GM12878 (cell line): Measurements from ENCODE around the gene MAPRE3.

Source experiments
- CTCF ChIP-seq, 3 experiments: IDR thresholded peaks in 2 of 3; conservative IDR thresholded peaks in 1 of 3; 2 replicates each; pipeline ENCODE4 v1.5.1; 2011; ENCODE audit warnings: low read depth in 3 of 3, low read length in 3 of 3, mild to moderate bottlenecking in 3 of 3, control low read depth in 2 of 3, moderate library complexity in 2 of 3, inconsistent platforms in 1 of 3, mixed read lengths in 1 of 3; ENCODE audit not compliant: control insufficient read depth in 2 of 3, insufficient read depth in 1 of 3; ENCODE audit errors: extremely low read depth in 1 of 3
- EGR1 ChIP-seq, 2 experiments: IDR thresholded peaks; 1 replicate in 1 of 2; 2 replicates in 1 of 2; pipeline ENCODE4 v1.6.1; 2011 to 2012; ENCODE audit warnings: low read depth in 2 of 2, low read length in 2 of 2, borderline replicate concordance in 1 of 2, mild to moderate bottlenecking in 1 of 2, moderate library complexity in 1 of 2
- EP300 ChIP-seq, 2 experiments: fragments of 150-350 bp in 1 of 2; IDR thresholded peaks; 2 replicates each; pipeline ENCODE4 v1.6.1; 2011 to 2012; ENCODE audit warnings: low read depth in 2 of 2, low read length in 2 of 2, borderline replicate concordance in 1 of 2, improper control_type of control experiment in 1 of 2, inconsistent platforms in 1 of 2; ENCODE audit not compliant: control insufficient read depth in 1 of 2
- FOS ChIP-seq: IDR thresholded peaks from 3 replicates; pipeline ENCODE4 v1.6.1; 2011; ENCODE audit warnings: borderline replicate concordance; ENCODE audit not compliant: insufficient read length; ENCODE audit errors: extremely low read depth
- NR2C2 ChIP-seq: IDR thresholded peaks from 2 replicates; pipeline ENCODE4 v1.6.1; 2011; ENCODE audit warnings: borderline replicate concordance, low read depth; ENCODE audit not compliant: control insufficient read depth, insufficient read length
- POLR2A ChIP-seq: IDR thresholded peaks from 2 replicates; pipeline ENCODE4 v1.6.1; 2011; ENCODE audit warnings: low read depth, mild to moderate bottlenecking, low read length
- POLR2AphosphoS5 ChIP-seq: IDR thresholded peaks from 2 replicates; pipeline ENCODE4 v1.6.1; 2011; ENCODE audit warnings: mild to moderate bottlenecking, low read length, inconsistent platforms
- RBBP5 ChIP-seq: fragments of 200-600 bp; sonication (generic); conservative IDR thresholded peaks from 2 replicates; pipeline ENCODE4 v1.6.1; 2016
- RELA ChIP-seq: fragments of 450-650 bp; IDR thresholded peaks from 2 replicates; pipeline ENCODE4 v1.8.0; 2014; ENCODE audit warnings: borderline replicate concordance; ENCODE audit not compliant: partially characterized antibody
- SMC3 ChIP-seq: IDR thresholded peaks from 2 replicates; pipeline ENCODE4 v1.6.1; 2011; ENCODE audit warnings: low read length, improper control_type of control experiment, borderline replicate concordance
- TCF7 ChIP-seq: IDR thresholded peaks from 2 replicates; pipeline ENCODE4 v1.6.1; 2014; ENCODE audit warnings: antibody characterized with exemption, borderline replicate concordance
- ZZZ3 ChIP-seq: IDR thresholded peaks from 2 replicates; pipeline ENCODE4 v1.6.1; 2011; ENCODE audit warnings: low read depth; ENCODE audit not compliant: control insufficient read depth, insufficient read length

- no peak for TF ChIP-seq CTCF (IDR thresholded peaks at IDR 0.05 in 2 of 3, conservative IDR thresholded peaks at IDR 0.05 in 1 of 3; ENCODE audit: control insufficient read depth in 2 of 3, extremely low read depth in 1 of 3, insufficient read depth in 1 of 3, low read depth in 3 of 3, low read length in 3 of 3)
- TF ChIP-seq POLR2A, result no peak
- TF ChIP-seq RBBP5, result no peak
- no peak for TF ChIP-seq RELA
- no peak for TF ChIP-seq SMC3
- no peak for TF ChIP-seq EGR1 (IDR thresholded peaks at IDR 0.05; ENCODE audit: borderline replicate concordance in 1 of 2, low read depth in 2 of 2, low read length in 2 of 2)
- TF ChIP-seq FOS, result no peak
- TF ChIP-seq ZZZ3, result no peak
- no peak for TF ChIP-seq EP300 (IDR thresholded peaks at IDR 0.05; ENCODE audit: borderline replicate concordance in 1 of 2, control insufficient read depth in 1 of 2, low read depth in 2 of 2, low read length in 2 of 2)
- no peak for TF ChIP-seq POLR2AphosphoS5
- no peak for TF ChIP-seq TCF7
- TF ChIP-seq NR2C2, result no peak
These were observed 5.2 kb downstream of the MAPRE3 start for GRCh38 chr2:26975656-26976055.
